Tongue (tissue), 2 donors: ENCODE data around the gene PANX2. TPM values are rescaled to one million over a fixed set of nuclear protein-coding genes. Genes with fewer than 3 reads are reported as not detected.

ENCODE experiments used
- DNase-seq: peaks from one replicate; pipeline ENCODE4 v3.0.0-alpha.2; 2015
- total RNA-seq: library from RNA; depleted of rRNA; stranded (reverse); fragments of >200 nt; gene quantifications from one replicate; pipeline ENCODE4 v1.2.3, GENCODE V29; 2014

PANX2 gene
- total RNA-seq, 1 donor from 2014 or later, result 0.31 TPM

GRCh38 chr22:50171965-50172421 lies 1.5 kb downstream of the PANX2 start:
- no peak for DNase-seq

- DNase-seq, result no peak
Measured at GRCh38 chr22:50173311-50173982, 2.9 kb downstream of the PANX2 start.

DNA sequence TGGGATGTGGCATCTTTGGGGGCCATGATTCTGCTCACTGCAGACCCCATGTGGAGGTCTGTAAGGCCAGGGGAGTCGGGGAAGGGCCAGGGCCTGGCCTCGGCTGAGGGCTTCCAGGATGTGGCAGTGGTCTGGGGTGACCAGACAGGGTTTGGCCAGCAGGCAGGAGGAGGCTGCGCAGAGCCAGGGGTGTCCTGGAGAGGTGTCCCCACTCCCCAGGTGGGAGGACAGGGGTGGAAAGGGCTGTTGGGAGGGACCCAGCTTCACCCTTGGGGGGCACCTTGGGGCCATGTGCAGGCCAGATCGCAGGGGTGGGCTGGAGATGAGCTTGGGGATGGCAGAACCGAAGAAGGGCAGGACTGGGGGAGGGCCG lies 3.4 kb downstream of the PANX2 start:
- DNase-seq, result no peak

- no peak for DNase-seq
Measured at GRCh38 chr22:50174382-50175190, 4.1 kb downstream of the PANX2 start.

DNA sequence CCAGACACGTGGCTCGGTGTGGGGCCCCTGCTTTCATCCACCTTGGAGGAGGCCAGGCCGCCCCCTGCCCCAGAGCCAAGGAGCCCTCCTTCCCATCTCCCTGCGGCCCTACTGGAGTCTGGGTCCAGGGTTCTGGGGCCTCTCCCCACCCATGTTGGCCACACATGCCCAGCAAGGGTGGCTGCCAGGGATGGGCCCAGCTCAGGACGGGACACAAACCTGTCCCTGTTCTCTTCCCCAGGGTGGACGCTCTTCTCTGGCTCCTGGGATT lies 4.6 kb downstream of the PANX2 start:
- no peak for DNase-seq

DNA sequence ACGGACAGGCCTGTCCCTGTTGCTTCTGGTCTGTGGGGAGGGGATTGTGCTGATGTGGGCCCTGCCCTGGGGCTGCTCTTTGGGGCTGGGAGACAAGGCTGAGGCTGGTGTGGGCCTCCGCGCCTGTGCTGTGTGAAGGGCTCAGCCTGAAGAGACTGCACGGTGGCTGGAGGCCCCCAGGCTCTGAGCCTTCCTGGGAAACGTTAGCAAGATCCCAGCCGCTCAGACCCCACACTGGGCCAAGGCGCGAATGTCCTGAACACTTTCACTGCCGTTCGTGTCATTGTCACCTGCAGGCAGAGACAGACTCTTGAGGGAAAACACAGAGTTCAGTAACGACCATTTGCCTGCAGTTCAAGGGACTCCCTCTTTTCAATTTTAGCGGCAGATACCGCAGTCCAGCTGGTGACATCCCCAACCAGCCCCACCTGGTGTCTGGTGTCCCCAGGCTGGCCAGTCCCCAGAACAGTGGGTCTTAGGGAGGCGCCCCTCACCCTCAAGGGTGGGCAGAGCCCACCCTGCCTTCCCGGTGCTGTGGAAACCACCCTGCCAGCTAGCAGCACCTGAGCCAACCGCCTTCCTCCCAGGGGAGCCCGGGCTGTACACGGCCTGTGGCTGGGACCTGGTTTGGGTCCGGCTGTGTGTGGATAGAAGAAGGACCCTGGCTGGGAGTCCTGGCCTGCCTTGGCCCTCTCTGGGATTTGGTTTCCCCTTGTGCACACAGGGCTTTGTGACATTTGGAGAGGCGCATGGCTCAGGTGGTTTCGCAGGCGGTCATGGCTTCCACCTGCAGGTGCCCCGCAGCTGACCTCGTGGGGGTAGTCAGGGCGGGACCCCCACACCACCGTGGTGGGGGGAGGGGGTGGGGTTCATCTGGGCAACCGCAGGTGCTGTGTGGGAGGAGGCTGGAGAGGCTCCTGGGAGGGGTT lies 5.7 kb downstream of the PANX2 start:
- no peak for DNase-seq

- no peak for DNase-seq
Measured at GRCh38 chr22:50176850-50177536, 6.5 kb downstream of the PANX2 start.

DNA sequence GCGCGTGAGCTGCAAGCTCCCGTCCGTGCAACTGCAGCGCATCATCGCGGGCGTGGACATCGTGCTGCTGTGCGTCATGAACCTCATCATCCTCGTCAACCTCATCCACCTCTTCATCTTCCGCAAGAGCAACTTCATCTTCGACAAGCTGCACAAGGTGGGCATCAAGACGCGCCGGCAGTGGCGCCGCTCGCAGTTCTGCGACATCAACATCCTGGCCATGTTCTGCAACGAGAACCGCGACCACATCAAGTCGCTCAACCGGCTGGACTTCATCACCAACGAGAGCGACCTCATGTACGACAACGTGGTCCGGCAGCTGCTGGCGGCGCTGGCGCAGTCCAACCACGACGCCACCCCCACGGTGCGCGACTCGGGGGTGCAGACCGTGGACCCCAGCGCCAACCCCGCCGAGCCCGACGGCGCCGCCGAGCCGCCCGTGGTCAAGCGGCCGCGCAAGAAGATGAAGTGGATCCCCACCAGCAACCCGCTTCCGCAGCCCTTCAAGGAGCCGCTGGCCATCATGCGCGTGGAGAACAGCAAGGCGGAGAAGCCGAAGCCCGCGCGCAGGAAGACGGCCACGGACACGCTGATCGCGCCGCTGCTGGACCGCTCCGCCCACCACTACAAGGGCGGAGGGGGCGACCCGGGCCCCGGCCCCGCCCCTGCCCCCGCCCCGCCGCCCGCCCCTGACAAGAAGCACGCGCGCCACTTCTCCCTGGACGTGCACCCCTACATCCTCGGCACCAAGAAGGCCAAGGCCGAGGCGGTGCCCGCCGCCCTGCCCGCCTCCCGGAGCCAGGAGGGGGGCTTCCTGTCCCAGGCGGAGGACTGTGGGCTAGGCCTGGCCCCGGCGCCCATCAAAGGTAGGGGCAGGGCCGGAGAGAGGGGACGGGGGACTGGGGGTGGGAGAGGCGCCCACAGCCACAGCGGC lies 7.3 kb downstream of the PANX2 start:
- DNase-seq, result no peak

- no peak for DNase-seq
Measured at GRCh38 chr22:50178471-50178864, 7.9 kb downstream of the PANX2 start.

GRCh38 chr22:50178871-50179869 lies 8.6 kb downstream of the PANX2 start:
- no peak for DNase-seq

DNA sequence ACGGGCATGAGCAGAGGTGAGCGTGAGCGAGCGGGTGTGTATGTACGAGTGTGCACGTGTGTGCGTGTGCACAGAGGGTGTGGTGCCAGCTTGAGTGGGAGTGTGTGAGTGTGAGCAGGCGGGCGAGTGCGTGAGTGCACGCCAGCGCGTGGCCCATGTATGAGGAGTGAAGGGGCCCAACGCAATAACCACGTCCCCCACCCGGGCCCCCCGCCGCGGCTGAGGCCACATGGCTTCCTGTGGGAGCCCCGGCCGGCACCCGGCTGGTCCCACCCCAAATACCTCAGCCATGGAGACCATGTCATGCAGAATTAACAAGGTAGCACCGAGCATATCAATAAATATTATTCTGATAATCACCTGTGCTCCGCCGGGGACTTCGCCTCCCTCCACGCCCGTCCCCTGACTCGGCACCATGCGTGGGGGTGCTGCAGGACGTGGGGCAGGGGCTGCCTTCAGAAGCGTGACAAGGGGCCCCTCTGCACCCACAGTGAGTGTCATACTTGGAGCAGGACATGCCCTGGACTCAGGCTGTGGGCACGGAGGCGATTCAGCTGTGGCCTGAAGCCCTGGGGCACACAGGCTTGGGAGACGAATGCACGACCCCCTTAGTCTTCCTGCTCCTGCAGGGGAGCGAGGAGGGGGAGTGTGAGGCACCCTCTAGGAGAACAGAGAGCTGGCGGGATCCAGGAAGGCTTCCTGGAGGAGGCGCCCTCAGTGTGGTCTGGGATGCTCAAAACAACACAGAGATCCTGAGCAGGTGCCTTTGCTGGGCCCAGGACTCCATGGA lies 9.6 kb downstream of the PANX2 start:
- no peak for DNase-seq

GRCh38 chr22:50180727-50181521 lies 10.4 kb downstream of the PANX2 start:
- DNase-seq, result no peak

DNA sequence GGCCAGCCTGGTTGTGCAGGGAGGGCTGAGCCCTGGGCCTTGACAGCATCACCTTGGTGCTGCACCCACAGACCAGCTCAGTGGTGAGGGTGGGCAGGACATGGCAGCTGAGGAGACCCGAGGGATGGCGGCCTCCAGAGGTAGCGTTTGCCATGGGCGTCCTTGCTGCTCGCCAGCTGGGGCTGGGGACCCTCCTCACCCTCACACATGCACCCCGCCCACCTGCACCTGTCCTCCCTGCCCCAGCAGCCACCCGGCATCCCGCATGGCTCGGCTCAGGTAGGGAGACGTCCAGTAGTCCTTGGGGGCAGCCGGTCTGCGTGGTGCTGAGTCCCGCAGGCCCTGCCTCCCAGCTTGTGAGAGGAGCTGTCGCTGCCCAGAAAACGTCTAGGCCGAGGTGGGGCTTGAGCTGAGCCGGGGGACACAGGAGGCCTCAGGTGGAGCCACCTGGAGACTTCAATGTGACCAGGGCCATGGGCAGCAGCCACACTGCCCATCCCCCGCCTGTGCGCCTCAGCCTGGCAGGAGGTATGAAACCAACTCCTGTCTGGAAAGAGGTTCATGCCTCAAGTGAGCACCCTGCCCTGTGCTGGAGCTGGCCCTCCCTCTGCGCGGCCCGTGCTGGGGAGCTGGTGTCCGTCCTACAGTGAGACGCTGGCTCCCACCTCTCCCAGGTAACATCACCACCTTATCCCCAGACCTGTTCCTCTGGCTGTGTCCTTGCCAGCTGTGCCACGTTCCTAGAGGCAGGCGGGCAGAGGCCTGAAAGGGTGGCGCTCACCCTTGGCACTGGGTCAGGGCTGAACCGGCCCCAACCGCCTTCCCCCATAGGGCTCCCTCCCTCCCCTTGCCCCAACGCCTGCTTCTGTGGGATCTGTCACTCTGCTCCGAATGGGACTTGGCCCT lies 11.9 kb downstream of the PANX2 start:
- no peak for DNase-seq

DNA sequence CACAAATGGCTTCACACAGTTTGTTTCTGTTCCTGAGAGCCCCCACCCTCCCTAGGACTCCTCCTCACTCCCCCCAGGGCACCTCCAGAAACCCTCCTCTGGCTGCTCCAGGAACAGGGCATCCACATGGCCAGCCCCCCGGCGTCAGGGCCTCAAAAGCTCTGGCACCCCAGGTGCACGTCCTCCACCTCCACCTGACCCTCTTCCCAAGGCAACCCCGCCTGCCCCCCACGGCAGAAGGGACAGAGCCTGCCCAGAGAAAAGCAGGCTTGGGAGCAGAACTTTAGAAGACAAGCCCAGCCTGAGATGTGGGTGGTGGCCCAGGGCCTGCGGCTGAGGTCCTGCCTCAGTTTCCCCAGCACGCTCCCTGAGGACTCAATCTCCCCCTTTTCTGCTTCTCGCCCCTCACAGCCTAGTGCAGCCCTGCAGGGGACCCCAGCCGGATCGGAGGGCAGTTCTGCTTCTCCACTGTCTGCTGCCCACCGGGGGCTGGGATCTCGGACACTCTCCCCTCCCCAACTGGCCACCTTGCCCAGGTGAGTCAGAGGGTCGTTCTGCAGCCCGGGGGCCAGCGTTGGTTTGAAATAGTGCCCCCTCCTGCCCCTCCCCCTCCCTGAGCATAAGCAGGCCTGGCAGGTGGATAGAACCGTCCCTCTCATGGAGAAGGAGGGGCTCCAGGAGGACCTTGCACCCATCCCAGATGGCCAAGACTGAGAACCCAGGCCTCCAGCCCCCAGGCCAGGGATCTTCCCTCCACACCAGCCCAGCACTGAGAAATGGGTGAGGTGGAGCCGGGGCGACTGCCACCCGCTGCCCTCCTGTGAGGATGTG lies 12.8 kb downstream of the PANX2 start:
- DNase-seq, result no peak

DNA sequence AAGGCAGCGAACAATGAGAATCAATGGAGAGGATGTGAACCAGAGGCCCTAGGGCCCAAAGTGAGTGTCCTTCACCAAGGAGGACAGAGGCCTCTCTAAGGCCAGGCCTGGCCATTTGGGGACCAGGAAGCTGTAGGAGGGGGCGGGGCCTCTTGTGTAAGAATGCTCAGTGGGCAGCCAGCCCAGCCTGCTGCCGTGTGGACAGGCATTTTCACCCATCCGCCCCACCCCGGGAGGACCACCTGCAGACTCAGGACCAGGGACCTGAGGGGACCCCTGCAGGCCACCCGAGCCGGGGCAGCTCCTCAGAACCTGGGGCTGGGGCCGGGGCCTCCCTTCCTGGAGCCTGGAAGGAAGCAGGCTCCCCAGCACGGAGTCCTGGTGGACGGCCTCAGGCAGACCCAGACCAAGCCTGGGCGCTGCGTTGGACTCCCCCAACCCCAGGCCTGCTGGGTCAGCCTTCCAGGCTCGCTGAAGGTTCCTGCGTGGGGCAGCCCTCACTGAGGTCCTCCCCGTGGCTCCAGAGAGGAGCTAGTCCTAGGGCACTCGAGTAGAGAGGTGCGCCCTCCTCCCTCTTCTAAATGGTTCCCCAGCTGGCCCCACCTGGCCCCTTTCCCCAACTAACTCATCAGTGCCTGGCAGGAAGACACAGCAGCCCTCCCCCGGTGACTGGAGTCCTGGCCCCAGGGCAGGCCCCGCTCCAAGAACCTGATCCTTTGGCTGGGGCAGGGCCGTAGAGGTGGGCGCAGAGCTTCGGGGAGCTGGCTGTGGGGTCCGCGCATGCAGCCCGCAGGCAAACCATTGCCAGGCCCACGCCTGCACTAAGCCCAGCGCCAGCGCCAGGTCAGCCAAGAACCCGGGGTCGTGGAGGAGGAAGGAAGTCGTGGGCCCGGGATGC lies 13.7 kb downstream of the PANX2 start:
- peak; percentile 64 for DNase-seq
